Measurements from ENCODE around the gene ARHGAP26. TPM values are rescaled to one million over a fixed set of nuclear protein-coding genes. Genes with fewer than 3 reads are reported as not detected.

ARHGAP26 gene
- total and polyA plus RNA-seq, 4 donors = 1.8 to 16.7 (median 4.1) TPM

GRCh38 chr5:142957528-142957927, 187.4 kb downstream of the ARHGAP26 start:
- whole genome bisulfite sequencing = 86% methylated on average over 7 of the region's 7 CpGs
- no peak for TF ChIP-seq CTCF (IDR thresholded peaks at IDR 0.05; ENCODE audit: low read depth, low read length, missing input control)
- TF ChIP-seq FOXA2 (IDR thresholded peaks at IDR 0.05) = no peak
- TF ChIP-seq SP1 (IDR thresholded peaks at IDR 0.05) = no peak
- TF ChIP-seq RAD21 (IDR thresholded peaks at IDR 0.05) = no peak
- TF ChIP-seq NR2F2 (IDR thresholded peaks at IDR 0.05) = peak; percentile 44
- TF ChIP-seq GABPA (IDR thresholded peaks at IDR 0.05 in 1 of 2, conservative IDR thresholded peaks at IDR 0.05 in 1 of 2) = no peak
- no peak for TF ChIP-seq REST (IDR thresholded peaks at IDR 0.05)
- no peak for TF ChIP-seq JUND (IDR thresholded peaks at IDR 0.05)
- TF ChIP-seq RXRA (IDR thresholded peaks at IDR 0.05) = peak; percentile 34 to 56
- H3K27me3 ChIP-seq (ENCODE audit: control insufficient read depth in 4 of 4, insufficient read depth in 4 of 4, low read length in 3 of 4) = no peaks in the 10 kb centered on the region
- no peak overlapping the region for H3K4me3 ChIP-seq (ENCODE audit: low read depth in 1 of 3, low read length in 3 of 3)
- peaks cover 0 to 2% (median 0%) of the 10 kb centered on the region in 4 donors for H3K36me3 ChIP-seq (ENCODE audit: control insufficient read depth in 4 of 4, insufficient read depth in 3 of 4, low read depth in 1 of 4, low read length in 3 of 4)
- peaks cover 0 to 4% (median 2%) of the 10 kb centered on the region in 4 donors for H3K4me1 ChIP-seq (ENCODE audit: control insufficient read depth in 4 of 4, insufficient read depth in 4 of 4, low read length in 3 of 4)
- no peak overlapping the region for H3K27ac ChIP-seq (ENCODE audit: low read depth in 1 of 2, low read length in 2 of 2)
- no peak for DNase-seq (ENCODE audit: low spot score)
- H3K9ac ChIP-seq (ENCODE audit: low read depth in 1 of 2, low read length in 2 of 2) = no peak overlapping the region
- no peaks in the 10 kb centered on the region for H3K9me3 ChIP-seq (ENCODE audit: control insufficient read depth in 4 of 4, low read length in 3 of 4)

- no peaks in the 10 kb centered on the region for H3K27me3 ChIP-seq (ENCODE audit: control insufficient read depth in 4 of 4, insufficient read depth in 4 of 4, low read length in 3 of 4)
- 100% methylated on average over 1 of the region's 1 CpG for WGBS
- no peaks in the 10 kb centered on the region for H3K36me3 ChIP-seq (ENCODE audit: control insufficient read depth in 4 of 4, insufficient read depth in 3 of 4, low read depth in 1 of 4, low read length in 3 of 4)
- TF ChIP-seq TAF1 (conservative IDR thresholded peaks at IDR 0.05) = no peak
- TF ChIP-seq ZBTB33 (IDR thresholded peaks at IDR 0.05) = no peak
- no peak for TF ChIP-seq HNF4G (IDR thresholded peaks at IDR 0.05)
- no peak for TF ChIP-seq CTCF (IDR thresholded peaks at IDR 0.05; ENCODE audit: low read depth, low read length, missing input control)
- no peak for TF ChIP-seq EGR1 (IDR thresholded peaks at IDR 0.05; ENCODE audit: low read depth in 2 of 2)
- no peak for TF ChIP-seq RXRA (IDR thresholded peaks at IDR 0.05)
- TF ChIP-seq REST (IDR thresholded peaks at IDR 0.05) = no peak
- no peak for TF ChIP-seq FOXA2 (IDR thresholded peaks at IDR 0.05)
- no peak for TF ChIP-seq GABPA (IDR thresholded peaks at IDR 0.05 in 1 of 2, conservative IDR thresholded peaks at IDR 0.05 in 1 of 2)
- no peak for TF ChIP-seq ATF3 (IDR thresholded peaks at IDR 0.05)
- TF ChIP-seq NR2F2 (IDR thresholded peaks at IDR 0.05) = no peak
- no peak for TF ChIP-seq FOXA1 (IDR thresholded peaks at IDR 0.05)
- H3K4me1 ChIP-seq (ENCODE audit: control insufficient read depth in 4 of 4, insufficient read depth in 4 of 4, low read length in 3 of 4) = peaks cover 0 to 5% (median 2%) of the 10 kb centered on the region in 4 donors
- H3K9me3 ChIP-seq (ENCODE audit: control insufficient read depth in 4 of 4, low read length in 3 of 4) = no peaks in the 10 kb centered on the region
- H3K27ac ChIP-seq (ENCODE audit: low read depth in 1 of 2, low read length in 2 of 2) = no peak overlapping the region
- H3K4me3 ChIP-seq (ENCODE audit: low read depth in 1 of 3, low read length in 3 of 3) = no peak overlapping the region
- no peak for DNase-seq (ENCODE audit: low spot score)
- H3K9ac ChIP-seq (ENCODE audit: low read depth in 1 of 2, low read length in 2 of 2) = no peak overlapping the region
Observed at GRCh38 chr5:142958944-142959682, 188.9 kb downstream of the ARHGAP26 start.

All from liver (tissue), 9 donors.